Gastrocnemius medialis (tissue), 4 donors: Measurements from ENCODE around the gene MED17. TPM values are rescaled to one million over a fixed set of nuclear protein-coding genes. Genes with fewer than 3 reads are reported as not detected.
"Not testable (repeated sequence)": the region's sequence is repeated elsewhere in the genome, so short reads cannot be mapped to it uniquely, and the experiment has no call there.

ENCODE experiments used
- ATAC-seq, 2 donors: fragments of 150-250 bp; one replicate each; pipeline ENCODE4 v1.9.1; 2016
- DNase-seq, 2 donors: peaks; one replicate each; pipeline ENCODE4 v3.0.0-alpha.2; 2019
- H3K27ac ChIP-seq, 4 donors: fragments of 200-600 bp; sonication (generic); 1 replicate in 1 of 4; 2 replicates in 3 of 4; pipeline ENCODE4 v1.5.1; 2016 to 2018; ENCODE audit warnings: mild to moderate bottlenecking in 2 of 4, moderate library complexity in 1 of 4
- H3K27me3 ChIP-seq, 3 donors: fragments of 200-600 bp; sonication (generic) in 2 of 3; 1 replicate in 1 of 3; 2 replicates in 2 of 3; pipeline versions ENCODE4 v1.5.1 to v1.6.0; 2016 to 2019; ENCODE audit warnings: mild to moderate bottlenecking in 1 of 3, moderate library complexity in 1 of 3
- H3K36me3 ChIP-seq, 2 donors: fragments of 200-600 bp; sonication (generic) in 1 of 2; one replicate each; pipeline ENCODE4 v1.5.1; 2017 to 2018
- H3K4me1 ChIP-seq, 2 donors: fragments of 200-600 bp; sonication (generic) in 1 of 2; one replicate each; pipeline ENCODE4 v1.5.1; 2016 to 2017; ENCODE audit warnings: mild to moderate bottlenecking in 2 of 2
- H3K4me3 ChIP-seq, 4 donors: fragments of 200-600 bp; sonication (generic) in 3 of 4; 1 replicate in 1 of 4; 2 replicates in 3 of 4; pipeline ENCODE4 v1.5.1; 2016 to 2019; ENCODE audit warnings: mild to moderate bottlenecking in 2 of 4
- H3K9me3 ChIP-seq, 3 donors: fragments of 200-600 bp; sonication (generic) in 2 of 3; 1 replicate in 1 of 3; 2 replicates in 2 of 3; pipeline ENCODE4 v1.5.1; 2016 to 2019
- POLR2A ChIP-seq, 2 donors: fragments of 450-650 bp; IDR thresholded peaks; one replicate each; pipeline ENCODE4 v1.6.1; 2017; ENCODE audit warnings: antibody characterized with exemption in 2 of 2, mild to moderate bottlenecking in 2 of 2, moderate library complexity in 2 of 2
- in situ Hi-C, 4 donors: fragments of 200-750 bp; cut with MboI; loops; one replicate each; pipeline versions ENCODE4 v1.15.0 to v1.8.0; 2017; ENCODE audit warnings: low sequenced_read_pairs in 4 of 4
- intact Hi-C: fragments of 100-400 bp; cut with DNase I; formaldehyde crosslinking; loops from one replicate; pipeline ENCODE4 v1.15.1; 2023; ENCODE audit warnings: low total_unique reads
- total RNA-seq, 4 donors: library from RNA; depleted of rRNA; stranded (reverse); fragments of >200 nt; gene quantifications; one replicate each; pipeline versions ENCODE4 v1.1.0 to v1.2.3, GENCODE V29; 2016
- TF ChIP-seq, protein P1 (sequence below), 5 experiments: fragments of 450-650 bp in 3 of 5; fragments of 200-600 bp in 2 of 5; sonication (generic) in 2 of 5; IDR thresholded peaks in 4 of 5; conservative IDR thresholded peaks in 1 of 5; 1 replicate in 4 of 5; 2 replicates in 1 of 5; pipeline ENCODE4 v1.5.1; 2016 to 2019; ENCODE audit warnings: antibody characterized with exemption in 5 of 5, mild to moderate bottlenecking in 3 of 5, moderate library complexity in 3 of 5

MED17 gene
- total RNA-seq, 4 donors from 2014 or later: 12.3 to 14.0 (median 13.4) TPM

DNA sequence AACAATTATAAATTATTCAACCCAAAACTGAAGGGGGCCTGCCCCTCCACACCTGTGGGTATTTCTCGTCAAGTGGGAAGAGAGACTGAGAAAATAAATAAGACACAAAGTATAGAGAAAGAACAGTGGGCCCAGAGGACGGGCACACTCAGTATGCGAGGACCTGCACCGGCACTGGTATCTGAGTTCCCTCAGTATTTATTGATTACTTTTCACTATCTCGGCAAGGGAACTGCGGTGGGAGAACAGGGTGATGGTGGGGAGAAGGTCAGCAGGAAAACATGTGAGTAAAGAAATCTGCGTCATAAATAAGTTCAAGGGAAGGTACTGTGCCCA, 39.4 kb upstream of the MED17 start:
- Histone ChIP-seq H3K4me3 (peak overlapping the region in 1 of 4 donors; percentile 19), H3K36me3 (peaks cover 0 to 4% of the 10 kb centered on the region in 2 donors), H3K4me1 (peaks cover 31 to 34% of the 10 kb centered on the region in 2 donors), H3K27me3 (no peaks in the 10 kb centered on the region), H3K27ac (peak overlapping the region; percentile 91 to 99 (median 94)), H3K9me3 (no peaks in the 10 kb centered on the region)
- in situ Hi-C loops (loop anchor here in 1 of 4 donors (25.0 kb wide), 1 partner anchor 743 kb away; the partner anchor contains the start of genes ANKRD49 and MRE11), intact Hi-C loops (loop anchor here (5.0 to 10.0 kb wide), 2 partner anchors 220 to 1323 kb away; partner anchors contain the start of gene SRSF8)
- DNase-seq (no peak), ATAC-seq (no peak)
- TF ChIP-seq, protein P1, sequence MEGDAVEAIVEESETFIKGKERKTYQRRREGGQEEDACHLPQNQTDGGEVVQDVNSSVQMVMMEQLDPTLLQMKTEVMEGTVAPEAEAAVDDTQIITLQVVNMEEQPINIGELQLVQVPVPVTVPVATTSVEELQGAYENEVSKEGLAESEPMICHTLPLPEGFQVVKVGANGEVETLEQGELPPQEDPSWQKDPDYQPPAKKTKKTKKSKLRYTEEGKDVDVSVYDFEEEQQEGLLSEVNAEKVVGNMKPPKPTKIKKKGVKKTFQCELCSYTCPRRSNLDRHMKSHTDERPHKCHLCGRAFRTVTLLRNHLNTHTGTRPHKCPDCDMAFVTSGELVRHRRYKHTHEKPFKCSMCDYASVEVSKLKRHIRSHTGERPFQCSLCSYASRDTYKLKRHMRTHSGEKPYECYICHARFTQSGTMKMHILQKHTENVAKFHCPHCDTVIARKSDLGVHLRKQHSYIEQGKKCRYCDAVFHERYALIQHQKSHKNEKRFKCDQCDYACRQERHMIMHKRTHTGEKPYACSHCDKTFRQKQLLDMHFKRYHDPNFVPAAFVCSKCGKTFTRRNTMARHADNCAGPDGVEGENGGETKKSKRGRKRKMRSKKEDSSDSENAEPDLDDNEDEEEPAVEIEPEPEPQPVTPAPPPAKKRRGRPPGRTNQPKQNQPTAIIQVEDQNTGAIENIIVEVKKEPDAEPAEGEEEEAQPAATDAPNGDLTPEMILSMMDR (IDR thresholded peaks at IDR 0.05 in 4 of 5, conservative IDR thresholded peaks at IDR 0.05 in 1 of 5): no peak
- TF ChIP-seq POLR2A (IDR thresholded peaks at IDR 0.05): no peak

DNA sequence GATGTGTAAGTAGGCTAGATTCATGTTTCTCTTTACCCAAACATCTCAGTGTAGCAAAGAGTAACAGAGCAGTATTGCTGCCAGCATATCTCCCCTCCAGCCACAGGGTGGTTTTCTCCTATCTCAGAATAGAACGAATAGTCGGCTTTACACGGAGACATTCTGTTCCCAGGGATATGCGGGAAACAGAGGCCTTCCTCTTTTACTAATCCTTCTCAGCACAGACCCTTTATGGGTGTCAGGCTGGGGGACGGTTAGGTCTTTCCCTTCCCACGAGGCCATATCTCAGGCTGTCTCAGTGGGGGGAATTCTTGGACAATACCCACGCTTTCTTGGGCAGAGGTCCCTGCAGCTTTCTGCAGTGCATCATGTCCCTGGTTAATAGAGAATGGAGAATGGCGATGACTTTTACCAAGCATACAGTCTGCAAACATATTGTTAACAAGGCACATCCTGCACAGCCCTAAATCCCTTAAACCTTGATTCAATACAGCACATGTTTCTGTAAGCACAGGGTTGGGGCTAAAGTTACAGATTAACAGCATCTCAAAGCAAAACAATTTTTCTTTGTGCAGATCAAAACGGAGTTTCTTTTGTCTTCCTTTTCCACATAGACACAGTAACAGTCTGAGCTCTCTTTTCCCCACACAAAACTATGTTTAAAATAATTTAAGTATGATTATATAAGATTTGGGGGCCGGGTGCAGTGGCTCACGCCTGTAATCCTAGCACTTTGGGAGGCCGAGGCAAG, 38.9 kb upstream of the MED17 start:
- peak overlapping the region; percentile 91 to 99 (median 94) for H3K27ac ChIP-seq
- H3K4me3 ChIP-seq: peak overlapping the region in 1 of 4 donors; percentile 19

DNA sequence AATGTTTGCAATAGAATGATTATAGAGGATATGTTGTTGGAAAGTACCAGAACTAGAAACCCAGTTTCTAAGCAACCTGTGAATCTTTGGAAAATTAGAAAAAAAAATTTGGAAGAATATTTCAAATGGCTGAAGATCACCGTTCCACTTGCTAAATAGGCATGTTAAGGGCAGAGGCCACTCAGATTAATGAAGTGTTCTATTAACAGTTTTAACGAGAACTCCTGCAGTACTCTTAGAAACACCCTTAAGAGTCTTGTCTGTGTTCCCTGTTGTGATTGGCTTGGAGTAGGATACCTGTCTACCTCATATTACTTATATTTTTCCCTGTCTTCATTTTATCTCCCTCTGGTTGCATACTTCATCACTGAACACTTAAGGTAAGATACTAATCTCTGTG, 38.0 kb upstream of the MED17 start:
- H3K4me1 ChIP-seq: peaks cover 22 to 28% of the 10 kb centered on the region in 2 donors
- H3K36me3 ChIP-seq: peaks cover 0 to 4% of the 10 kb centered on the region in 2 donors
- intact Hi-C loops (loop anchor here (10.0 kb wide), 1 partner anchor 221 kb away; no protein-coding TSS in a partner anchor), in situ Hi-C loops (loop anchor here in 1 of 4 donors (25.0 kb wide), 1 partner anchor 741 kb away; the partner anchor contains the start of genes ANKRD49 and MRE11)
- H3K9me3 ChIP-seq: no peaks in the 10 kb centered on the region
- no peak overlapping the region for H3K4me3 ChIP-seq
- DNase-seq: no peak
- TF ChIP-seq, protein P1 (IDR thresholded peaks at IDR 0.05 in 4 of 5, conservative IDR thresholded peaks at IDR 0.05 in 1 of 5): no peak
- no peak for TF ChIP-seq POLR2A (IDR thresholded peaks at IDR 0.05)
- no peaks in the 10 kb centered on the region for H3K27me3 ChIP-seq
- ATAC-seq: no peak
- peak overlapping the region in 3 of 4 donors; percentile 91 to 99 (median 95) for H3K27ac ChIP-seq

More for the DNA sequence above, 38.9 kb upstream of the MED17 start:
- peaks cover 25 to 28% of the 10 kb centered on the region in 2 donors for H3K4me1 ChIP-seq
- not testable (repeated sequence) for H3K27me3 ChIP-seq, H3K36me3 ChIP-seq, DNase-seq, ATAC-seq, H3K9me3 ChIP-seq
- in situ Hi-C loops: loop anchor here in 1 of 4 donors (25.0 kb wide), 1 partner anchor 742 kb away; the partner anchor contains the start of genes ANKRD49 and MRE11
- intact Hi-C loops: loop anchor here (10.0 kb wide), 1 partner anchor 220 kb away; no protein-coding TSS in a partner anchor

DNA sequence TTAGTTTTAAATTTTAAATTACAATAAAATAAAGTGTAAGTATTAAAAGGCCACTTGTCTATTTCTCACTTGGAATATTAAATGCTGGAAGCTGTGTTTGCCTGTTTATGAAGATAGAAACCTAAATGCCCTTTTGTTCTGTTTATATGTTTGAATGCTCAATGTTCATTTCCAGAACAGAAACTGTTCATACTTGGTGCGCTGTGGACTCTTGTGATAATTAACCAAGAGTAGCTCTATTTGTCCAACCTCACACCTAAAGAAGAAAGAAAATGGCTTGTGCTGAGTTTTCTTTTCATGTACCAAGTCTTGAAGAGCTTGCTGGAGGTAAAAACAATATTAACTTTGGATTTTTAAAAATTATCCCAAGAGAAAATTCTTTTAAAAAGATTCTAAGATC, 37.0 kb upstream of the MED17 start:
- H3K4me1 ChIP-seq: peaks cover 22 to 28% of the 10 kb centered on the region in 2 donors
- H3K9me3 ChIP-seq: no peaks in the 10 kb centered on the region
- no peak overlapping the region for H3K4me3 ChIP-seq
- in situ Hi-C loops: loop anchor here in 1 of 4 donors (25.0 kb wide), 1 partner anchor 740 kb away; the partner anchor contains the start of genes ANKRD49 and MRE11
- no peak for ATAC-seq
- intact Hi-C loops: loop anchor here (10.0 kb wide), 1 partner anchor 222 kb away; no protein-coding TSS in a partner anchor
- no peak overlapping the region for H3K27ac ChIP-seq
- peaks cover 0 to 4% of the 10 kb centered on the region in 2 donors for H3K36me3 ChIP-seq
- no peak for DNase-seq
- TF ChIP-seq, protein P1 (IDR thresholded peaks at IDR 0.05 in 4 of 5, conservative IDR thresholded peaks at IDR 0.05 in 1 of 5): no peak
- no peak for TF ChIP-seq POLR2A (IDR thresholded peaks at IDR 0.05)
- no peaks in the 10 kb centered on the region for H3K27me3 ChIP-seq

DNA sequence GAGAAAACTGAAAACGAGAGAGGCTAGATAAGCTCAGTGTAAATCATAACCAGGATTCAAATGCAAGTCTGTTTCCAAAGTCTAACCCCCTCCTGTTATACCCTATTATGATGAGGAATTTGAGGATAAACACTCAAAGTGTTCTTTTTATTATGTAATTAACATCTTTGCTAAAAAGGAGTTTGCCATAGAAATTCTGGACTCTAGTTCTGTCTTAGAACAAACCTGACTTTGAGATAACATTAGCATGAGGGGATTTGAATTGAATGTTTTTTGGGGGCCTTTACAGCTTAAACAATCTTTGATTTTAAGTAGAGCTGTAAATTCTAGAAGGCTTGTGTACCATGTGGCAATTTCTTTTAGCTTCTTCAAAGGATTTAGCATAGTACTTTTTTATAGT, 33.1 kb upstream of the MED17 start:
- no peak for DNase-seq
- no peak overlapping the region for H3K4me3 ChIP-seq
- TF ChIP-seq POLR2A (IDR thresholded peaks at IDR 0.05): no peak
- TF ChIP-seq, protein P1 (IDR thresholded peaks at IDR 0.05 in 4 of 5, conservative IDR thresholded peaks at IDR 0.05 in 1 of 5): no peak
- intact Hi-C loops (no loop called here), in situ Hi-C loops (no loop called here)
- no peaks in the 10 kb centered on the region for H3K27me3 ChIP-seq
- peaks cover 3 to 10% of the 10 kb centered on the region in 2 donors for H3K4me1 ChIP-seq
- ATAC-seq: no peak
- peaks cover 0 to 27% of the 10 kb centered on the region in 2 donors for H3K36me3 ChIP-seq
- H3K27ac ChIP-seq: no peak overlapping the region
- H3K9me3 ChIP-seq: no peaks in the 10 kb centered on the region
